Measurements from ENCODE around the gene XYLT1.

- no peak for TF ChIP-seq CTCF (IDR thresholded peaks at IDR 0.05; ENCODE audit: control extremely low read depth in 1 of 3, insufficient read depth in 1 of 3, low read depth in 1 of 3, low read length in 3 of 3)
- no peak for TF ChIP-seq E2F6 (IDR thresholded peaks at IDR 0.05)
These were observed 21.8 kb downstream of the XYLT1 start for GRCh38 chr16:17448640-17449638.

Data from H1 (cell line).